Measurements from ENCODE around the gene PHKG2.

The PHKG2 gene

DNA sequence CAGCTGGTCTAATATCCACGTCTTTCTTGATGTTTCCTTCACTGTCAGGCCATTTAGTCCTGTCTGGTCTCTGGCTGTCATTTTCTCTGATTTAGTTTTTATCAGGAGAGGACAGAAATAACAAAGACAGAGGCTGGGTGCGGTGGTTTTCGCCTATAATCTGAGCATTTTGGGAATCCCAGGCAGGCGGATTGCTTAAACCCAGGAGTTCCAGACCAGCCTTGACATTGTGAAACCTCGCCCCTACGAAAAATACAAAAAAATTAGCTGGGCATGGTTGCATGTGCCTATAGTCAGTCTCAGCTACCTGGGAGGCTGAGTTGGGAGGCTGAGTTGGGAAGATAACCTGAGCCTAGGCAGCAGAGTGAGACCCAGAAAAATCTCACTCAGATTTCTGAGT, 42.2 kb upstream of the PHKG2 start:
- no peak overlapping the region for H3K4me3 ChIP-seq (replicated peaks in 1 of 2; ENCODE audit: low read depth in 2 of 2, low read length in 2 of 2)
- TF ChIP-seq, protein P1, sequence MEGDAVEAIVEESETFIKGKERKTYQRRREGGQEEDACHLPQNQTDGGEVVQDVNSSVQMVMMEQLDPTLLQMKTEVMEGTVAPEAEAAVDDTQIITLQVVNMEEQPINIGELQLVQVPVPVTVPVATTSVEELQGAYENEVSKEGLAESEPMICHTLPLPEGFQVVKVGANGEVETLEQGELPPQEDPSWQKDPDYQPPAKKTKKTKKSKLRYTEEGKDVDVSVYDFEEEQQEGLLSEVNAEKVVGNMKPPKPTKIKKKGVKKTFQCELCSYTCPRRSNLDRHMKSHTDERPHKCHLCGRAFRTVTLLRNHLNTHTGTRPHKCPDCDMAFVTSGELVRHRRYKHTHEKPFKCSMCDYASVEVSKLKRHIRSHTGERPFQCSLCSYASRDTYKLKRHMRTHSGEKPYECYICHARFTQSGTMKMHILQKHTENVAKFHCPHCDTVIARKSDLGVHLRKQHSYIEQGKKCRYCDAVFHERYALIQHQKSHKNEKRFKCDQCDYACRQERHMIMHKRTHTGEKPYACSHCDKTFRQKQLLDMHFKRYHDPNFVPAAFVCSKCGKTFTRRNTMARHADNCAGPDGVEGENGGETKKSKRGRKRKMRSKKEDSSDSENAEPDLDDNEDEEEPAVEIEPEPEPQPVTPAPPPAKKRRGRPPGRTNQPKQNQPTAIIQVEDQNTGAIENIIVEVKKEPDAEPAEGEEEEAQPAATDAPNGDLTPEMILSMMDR (IDR thresholded peaks at IDR 0.05; ENCODE audit: low read depth, low read length), result no peak
- DNase-seq (ENCODE audit: low read depth in 2 of 2), result no peak

DNA sequence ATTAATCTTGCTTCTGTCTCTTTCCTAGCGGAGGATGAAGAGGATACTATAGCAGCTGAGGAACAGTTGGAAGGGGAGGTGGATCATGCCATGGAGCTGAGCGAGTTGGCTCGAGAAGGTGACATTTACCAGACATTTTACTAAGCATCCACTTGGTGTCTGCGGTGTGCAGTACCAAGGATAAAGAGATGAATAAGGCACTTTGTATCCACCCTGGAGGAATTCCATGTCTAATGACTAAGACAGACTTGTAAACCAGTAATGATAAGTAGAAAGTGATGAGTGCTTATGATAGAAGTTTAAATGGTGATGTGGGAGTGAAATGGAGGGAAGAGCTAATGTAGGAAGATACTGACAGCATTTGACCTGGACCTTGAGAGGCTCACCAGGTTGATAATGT, 37.3 kb upstream of the PHKG2 start:
- peak in 1 of 2 donors; percentile 11 for DNase-seq (ENCODE audit: low read depth in 2 of 2)
- H3K4me3 ChIP-seq (replicated peaks in 1 of 2; ENCODE audit: low read depth in 2 of 2, low read length in 2 of 2), result no peak overlapping the region
- TF ChIP-seq, protein P1 (IDR thresholded peaks at IDR 0.05; ENCODE audit: low read depth, low read length), result no peak

DNA sequence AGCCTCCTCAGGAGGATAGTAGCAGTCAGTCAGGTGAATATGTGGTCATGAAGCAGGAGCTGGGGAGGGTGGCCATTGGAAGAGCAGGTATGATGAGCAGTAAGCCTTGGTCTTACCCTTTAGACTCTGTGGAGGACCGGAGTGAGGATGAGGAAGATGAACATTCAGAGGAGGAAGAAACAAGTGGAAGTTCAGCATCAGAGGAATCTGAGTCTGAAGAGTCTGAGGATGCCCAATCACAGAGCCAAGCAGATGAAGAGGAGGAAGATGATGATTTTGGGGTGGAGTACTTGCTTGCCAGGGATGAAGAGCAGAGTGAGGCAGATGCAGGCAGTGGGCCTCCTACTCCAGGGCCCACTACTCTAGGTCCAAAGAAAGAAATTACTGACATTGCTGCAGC, 36.5 kb upstream of the PHKG2 start:
- no peak overlapping the region for H3K4me3 ChIP-seq (replicated peaks in 1 of 2; ENCODE audit: low read depth in 2 of 2, low read length in 2 of 2)
- DNase-seq (ENCODE audit: low read depth in 2 of 2), result no peak
- TF ChIP-seq, protein P1 (IDR thresholded peaks at IDR 0.05; ENCODE audit: low read depth, low read length), result no peak

DNA sequence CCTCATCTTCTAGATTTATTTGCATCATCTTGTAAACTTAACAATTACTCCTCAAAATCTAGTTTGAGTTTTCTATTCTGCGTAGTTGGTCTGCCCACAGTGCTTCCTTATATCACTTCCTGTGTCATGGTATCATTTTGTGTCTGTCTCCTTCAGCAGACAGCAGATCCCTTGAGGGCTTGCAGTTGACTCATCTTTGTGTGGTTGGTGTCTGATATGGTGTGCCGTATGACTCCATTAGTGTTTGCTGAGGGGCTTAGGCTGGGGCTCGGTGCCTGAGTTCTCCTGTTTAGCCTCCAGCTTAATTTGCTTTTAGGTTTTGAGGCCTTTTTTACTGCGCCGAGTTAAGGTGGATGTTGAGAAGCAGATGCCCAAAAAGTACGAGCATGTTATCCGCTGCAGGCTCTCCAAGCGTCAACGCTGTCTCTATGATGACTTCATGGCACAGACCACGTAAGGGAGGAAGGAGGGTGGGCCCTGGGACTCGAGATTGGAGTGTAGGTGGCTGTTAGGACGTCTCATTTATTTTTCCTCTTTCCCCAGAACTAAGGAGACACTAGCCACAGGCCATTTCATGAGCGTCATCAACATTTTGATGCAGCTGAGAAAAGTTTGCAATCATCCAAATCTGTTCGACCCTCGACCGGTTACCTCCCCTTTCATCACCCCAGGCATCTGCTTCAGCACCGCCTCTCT, 32.3 kb upstream of the PHKG2 start:
- DNase-seq (ENCODE audit: low read depth in 2 of 2), result peak; percentile 26 to 75
- H3K4me3 ChIP-seq (replicated peaks in 1 of 2; ENCODE audit: low read depth in 2 of 2, low read length in 2 of 2), result no peak overlapping the region
- TF ChIP-seq, protein P1 (IDR thresholded peaks at IDR 0.05; ENCODE audit: low read depth, low read length), result no peak

DNA sequence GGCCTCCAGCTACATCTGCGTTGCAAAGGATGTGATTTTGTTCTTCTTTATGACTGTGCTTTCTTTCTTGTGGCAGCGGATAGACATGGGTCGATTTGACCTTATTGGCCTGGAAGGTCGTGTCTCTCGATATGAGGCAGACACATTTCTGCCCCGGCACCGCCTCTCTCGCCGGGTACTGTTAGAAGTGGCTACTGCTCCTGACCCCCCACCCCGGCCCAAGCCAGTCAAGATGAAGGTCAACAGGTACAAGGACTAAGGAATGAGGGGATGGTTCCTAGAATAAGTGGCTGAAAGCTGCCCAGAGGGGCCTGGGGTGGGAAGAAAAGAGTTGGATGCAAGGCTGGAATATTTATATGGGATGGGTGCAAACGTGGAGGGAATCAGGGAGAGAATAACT, 28.1 kb upstream of the PHKG2 start:
- TF ChIP-seq, protein P1 (IDR thresholded peaks at IDR 0.05; ENCODE audit: low read depth, low read length), result no peak
- H3K4me3 ChIP-seq (replicated peaks in 1 of 2; ENCODE audit: low read depth in 2 of 2, low read length in 2 of 2), result no peak overlapping the region
- DNase-seq (ENCODE audit: low read depth in 2 of 2), result no peak

DNA sequence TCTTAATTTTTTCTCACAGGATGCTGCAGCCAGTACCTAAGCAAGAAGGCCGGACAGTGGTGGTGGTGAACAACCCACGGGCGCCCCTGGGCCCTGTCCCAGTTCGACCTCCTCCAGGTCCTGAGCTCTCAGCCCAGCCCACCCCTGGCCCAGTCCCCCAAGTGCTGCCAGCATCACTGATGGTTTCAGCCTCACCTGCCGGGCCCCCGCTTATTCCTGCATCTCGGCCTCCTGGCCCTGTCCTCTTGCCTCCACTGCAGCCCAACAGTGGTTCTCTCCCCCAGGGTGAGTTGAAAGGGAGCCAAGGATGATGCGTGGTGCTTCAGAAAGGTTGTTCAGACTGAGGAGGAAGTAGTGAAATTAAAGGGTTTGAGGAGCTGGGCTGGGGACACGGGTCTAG, 27.5 kb upstream of the PHKG2 start:
- no peak overlapping the region for H3K4me3 ChIP-seq (replicated peaks in 1 of 2; ENCODE audit: low read depth in 2 of 2, low read length in 2 of 2)
- no peak for DNase-seq (ENCODE audit: low read depth in 2 of 2)
- TF ChIP-seq, protein P1 (IDR thresholded peaks at IDR 0.05; ENCODE audit: low read depth, low read length), result no peak

DNA sequence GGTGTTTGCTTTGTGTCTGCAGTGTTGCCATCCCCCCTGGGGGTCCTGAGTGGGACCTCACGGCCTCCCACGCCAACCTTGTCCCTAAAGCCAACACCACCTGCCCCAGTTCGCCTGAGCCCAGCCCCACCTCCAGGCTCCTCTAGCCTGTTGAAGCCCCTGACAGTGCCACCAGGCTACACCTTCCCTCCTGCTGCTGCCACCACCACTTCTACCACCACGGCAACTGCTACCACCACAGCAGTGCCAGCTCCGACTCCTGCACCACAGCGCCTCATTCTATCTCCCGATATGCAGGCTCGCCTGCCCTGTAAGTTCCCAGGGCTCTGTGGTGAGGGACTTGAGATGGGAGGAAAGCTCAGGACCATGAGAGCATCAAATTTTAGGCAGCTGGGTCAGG, 27.1 kb upstream of the PHKG2 start:
- TF ChIP-seq, protein P1 (IDR thresholded peaks at IDR 0.05; ENCODE audit: low read depth, low read length), result no peak
- no peak for DNase-seq (ENCODE audit: low read depth in 2 of 2)
- no peak overlapping the region for H3K4me3 ChIP-seq (replicated peaks in 1 of 2; ENCODE audit: low read depth in 2 of 2, low read length in 2 of 2)

Data from cardiac fibroblast (primary cell).